HG02884 (cell line): ENCODE results near the gene CCN5.

Experiments
- ATAC-seq: cut with Tn5 transposase; IDR thresholded peaks from one replicate; pipeline ENCODE4 v1.9.1; 2021; ENCODE audit warnings: mild to moderate bottlenecking, moderate library complexity; ENCODE audit not compliant: unreplicated experiment

The CCN5 gene

DNA sequence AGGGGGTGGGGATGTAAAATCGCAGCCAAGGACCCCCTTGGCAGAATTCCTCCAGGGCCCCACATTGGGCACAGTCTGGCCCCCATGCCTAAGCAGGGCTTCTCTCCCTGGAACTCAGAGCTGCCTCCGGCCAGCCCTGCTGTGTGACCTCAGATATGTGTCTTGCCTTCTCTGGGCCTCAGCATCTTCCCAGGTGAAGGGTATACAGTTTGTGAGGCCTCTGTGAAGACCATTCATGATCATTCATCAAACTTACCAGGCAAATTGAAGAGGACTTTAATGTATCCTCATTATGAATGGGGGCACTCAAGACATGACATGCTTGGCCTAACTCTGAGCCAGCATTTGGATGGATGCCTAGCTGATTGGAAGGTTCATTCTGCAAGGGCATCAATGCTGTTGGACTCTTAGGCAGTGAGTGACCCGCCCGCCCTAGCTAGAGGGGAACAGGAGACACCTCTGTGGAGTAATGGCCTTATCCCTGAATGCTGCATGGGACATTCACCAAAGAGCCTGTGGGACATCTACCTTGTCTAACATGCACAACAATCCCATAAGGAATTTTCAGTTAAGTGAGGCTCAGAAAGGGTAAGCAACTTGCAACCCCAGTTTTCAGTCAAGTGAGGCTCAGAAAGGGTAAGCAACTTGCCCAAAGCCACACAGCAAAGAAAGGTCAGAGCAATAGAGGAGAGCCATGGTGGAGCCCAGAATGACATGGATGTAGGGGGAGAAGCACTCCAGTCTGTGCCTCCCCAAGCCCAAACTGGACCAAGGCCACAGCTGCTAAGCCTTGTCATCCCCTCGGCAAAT is 535 bp downstream of the CCN5 start:
- no peak for ATAC-seq

DNA sequence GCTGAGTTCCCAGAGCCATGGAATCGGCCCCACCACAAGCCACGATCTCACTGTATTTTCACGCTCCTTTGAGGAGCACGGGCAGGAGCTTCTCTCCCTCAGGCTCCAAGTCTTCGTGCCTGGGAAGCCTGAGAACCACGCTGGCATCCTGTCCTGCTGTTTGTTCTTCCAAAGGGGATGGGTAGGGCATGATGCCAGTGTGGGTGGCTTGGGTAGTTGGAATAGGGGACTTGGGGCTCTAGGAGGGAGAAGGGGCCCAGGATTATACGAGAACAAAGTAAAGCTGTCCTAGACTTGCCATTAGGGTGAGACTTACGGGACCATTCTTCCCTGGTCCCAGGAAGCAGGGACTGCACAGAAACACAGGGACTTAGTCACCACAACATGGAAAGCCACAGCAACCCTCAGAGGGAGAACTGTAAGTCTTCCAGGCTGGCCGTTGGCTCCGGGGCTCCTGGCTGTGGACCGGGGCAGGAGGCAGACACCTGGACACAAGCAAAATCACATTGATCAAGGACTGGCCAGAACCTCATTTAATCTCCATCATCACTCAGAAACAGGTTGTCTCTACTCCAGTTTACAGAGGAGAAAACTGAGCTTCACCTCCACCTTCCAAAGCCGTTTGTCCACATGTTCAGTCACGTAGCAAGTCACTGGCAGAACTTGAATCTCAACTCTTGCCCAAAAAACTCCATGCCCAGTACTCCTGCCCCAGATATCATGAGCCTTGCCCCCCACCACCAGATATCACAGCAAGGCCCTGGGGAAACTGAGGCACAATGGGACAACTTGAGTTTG is 1.3 kb downstream of the CCN5 start:
- no peak for ATAC-seq

DNA sequence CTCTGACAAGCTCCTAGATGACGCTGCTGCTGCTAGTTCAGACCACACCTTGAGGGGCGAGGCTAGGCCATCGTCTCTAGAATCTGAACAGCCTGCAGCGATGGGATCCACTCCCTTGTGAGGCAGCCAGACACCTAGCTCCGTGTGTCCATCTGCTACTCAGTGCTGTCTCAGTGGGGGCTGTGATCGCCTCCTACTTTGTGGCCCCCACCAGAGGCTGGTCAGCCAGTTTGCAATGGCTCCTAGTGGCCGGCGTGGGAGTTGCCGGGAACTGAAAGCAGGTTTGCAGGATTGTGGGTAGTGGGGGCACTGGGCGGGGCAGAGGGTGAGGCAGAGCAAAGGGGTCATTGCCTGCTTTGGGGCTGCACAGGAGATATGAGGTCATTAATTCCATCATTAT is 2.8 kb downstream of the CCN5 start:
- no peak for ATAC-seq

DNA sequence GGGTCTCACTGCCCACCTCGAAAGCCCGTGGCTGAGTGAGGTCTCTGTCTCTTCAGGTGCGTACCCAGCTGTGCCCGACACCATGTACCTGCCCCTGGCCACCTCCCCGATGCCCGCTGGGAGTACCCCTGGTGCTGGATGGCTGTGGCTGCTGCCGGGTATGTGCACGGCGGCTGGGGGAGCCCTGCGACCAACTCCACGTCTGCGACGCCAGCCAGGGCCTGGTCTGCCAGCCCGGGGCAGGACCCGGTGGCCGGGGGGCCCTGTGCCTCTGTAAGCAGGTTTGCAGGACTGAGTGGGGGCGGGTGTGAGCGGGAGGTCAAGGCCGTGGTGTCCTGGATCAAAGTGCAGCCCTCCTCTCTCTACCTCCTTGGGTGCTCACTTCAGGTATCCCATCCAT is 4.7 kb downstream of the CCN5 start:
- ATAC-seq: no peak

DNA sequence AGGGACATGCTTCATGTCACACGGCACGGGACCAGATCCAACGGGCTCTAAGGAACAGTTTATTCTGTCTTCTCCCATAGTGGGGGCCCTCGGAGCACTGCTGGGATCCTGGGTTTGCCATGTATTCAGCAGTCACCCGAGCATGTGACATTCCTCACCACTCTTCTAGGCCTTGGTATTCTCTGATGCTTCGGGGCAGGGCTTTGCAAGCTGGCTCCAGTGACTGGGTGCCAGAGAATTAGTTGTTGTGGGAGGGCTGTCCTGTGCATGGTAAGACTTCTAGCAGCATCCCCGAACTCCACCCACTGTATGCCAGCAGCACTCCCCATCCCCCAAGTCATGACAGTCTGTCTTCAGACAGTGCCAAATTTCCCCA is 5.4 kb downstream of the CCN5 start:
- ATAC-seq: no peak

DNA sequence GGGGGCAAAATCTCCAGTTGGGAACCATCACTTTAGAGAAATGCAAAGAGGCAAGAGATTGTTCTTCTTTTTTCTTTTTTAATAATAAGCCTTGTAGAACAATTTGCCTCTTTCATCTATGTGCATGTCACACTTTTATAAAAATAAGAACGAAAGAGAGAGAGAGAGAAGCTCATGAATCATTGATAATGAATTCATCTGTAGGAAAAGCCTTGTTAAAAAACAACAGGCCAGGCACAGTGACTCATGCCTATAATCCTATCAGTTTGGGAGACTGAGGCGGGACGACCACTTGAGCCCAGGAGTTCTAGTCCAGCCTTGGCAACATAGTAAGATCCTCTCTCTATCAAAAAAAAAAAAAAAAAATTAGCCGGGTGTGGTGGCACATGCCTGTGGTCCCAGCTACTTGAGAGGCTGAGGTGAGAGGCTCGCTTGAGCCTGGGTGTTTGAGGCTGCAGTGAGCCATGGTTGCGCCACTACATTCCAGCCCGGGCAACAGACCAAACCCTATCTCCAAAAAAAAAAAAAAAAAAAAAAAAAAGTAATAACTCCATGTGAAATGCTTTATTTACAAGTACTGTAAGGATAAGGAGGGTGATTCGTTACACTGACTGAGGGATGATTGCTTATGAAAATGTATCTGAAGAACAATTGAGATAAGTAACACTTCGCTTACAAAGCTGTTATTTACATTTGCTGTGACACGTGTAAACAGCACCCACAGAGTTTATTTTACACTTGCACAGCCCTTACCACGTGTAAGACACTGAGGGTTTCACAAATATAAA is 6.0 kb downstream of the CCN5 start:
- ATAC-seq: no peak

DNA sequence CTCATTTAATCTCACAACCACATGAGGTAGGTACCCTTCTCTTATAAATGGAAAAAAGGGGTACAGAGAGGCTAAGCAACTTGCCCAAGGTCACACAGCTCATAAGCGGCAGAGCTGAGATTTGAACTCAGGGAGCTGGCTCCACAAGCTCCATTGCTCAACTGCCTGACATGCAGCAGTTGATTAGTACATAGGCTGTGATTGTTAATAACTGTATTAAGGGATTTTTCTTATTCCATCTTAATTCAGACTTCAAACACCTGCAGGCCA is 6.6 kb downstream of the CCN5 start:
- ATAC-seq: no peak

DNA sequence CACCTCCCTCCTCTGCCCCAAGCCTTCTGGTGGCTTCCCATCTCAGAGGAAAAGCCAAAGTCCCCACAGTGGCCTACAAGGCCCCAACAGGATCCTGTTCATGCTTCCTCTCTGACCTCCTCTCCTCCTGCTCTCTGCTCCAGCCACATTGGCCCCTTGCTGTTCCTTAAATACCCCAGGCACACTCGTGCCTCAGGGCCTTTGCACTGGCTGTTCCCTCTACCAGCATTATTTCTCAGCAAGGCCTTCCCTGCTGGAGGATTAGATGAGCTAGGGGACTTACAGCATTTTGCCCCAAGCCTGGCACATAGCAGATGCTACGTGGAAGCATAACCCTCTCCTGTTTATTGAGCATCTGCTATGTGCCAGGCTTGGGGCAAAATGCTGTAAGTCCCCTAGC is 7.8 kb downstream of the CCN5 start:
- ATAC-seq: no peak

DNA sequence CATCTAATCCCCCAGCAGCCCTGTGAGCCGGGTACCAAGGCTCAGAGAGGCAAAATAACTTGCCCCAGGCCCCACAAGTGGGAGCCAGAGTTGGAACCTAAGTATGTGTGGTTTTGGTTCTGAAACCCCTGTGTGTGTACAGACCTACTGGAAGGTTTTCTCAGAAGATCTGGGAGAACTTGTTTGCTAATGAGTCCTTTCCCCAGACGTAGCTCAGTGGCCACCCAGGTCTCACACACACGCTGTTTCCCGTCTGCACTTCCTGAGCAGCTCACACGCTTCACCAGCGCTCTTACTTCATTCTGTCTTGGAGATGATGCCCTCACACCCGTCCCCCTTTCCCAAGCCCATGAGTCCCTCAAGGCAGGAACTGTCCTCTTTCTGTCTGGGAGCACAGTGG is 8.2 kb downstream of the CCN5 start:
- ATAC-seq: no peak

DNA sequence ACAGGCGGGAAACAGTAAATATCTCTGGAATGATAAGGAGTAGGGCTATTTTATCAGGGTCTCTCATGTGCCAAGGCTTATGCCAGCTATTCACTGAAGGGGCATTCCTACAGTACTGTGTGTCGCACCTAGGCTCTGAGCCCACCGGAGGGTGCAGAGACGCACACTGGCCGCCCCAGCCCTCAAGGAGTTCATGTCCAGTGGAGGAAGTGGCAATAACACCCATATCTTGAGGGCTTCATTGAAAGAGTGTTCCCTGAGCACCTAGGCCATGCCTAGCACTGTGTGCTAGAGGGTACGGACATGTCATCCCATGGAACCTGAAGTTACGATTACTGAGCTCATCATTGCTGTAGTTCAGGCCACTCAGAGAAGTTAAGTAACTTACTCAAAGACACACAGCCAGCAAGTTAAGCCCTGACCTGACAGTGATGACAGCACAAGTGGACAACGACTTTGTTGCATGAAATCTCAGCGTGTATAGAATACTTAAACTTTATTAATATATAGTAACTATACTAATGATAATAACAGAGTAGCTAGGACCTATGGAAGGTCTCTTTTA is 8.7 kb downstream of the CCN5 start:
- ATAC-seq: no peak

DNA sequence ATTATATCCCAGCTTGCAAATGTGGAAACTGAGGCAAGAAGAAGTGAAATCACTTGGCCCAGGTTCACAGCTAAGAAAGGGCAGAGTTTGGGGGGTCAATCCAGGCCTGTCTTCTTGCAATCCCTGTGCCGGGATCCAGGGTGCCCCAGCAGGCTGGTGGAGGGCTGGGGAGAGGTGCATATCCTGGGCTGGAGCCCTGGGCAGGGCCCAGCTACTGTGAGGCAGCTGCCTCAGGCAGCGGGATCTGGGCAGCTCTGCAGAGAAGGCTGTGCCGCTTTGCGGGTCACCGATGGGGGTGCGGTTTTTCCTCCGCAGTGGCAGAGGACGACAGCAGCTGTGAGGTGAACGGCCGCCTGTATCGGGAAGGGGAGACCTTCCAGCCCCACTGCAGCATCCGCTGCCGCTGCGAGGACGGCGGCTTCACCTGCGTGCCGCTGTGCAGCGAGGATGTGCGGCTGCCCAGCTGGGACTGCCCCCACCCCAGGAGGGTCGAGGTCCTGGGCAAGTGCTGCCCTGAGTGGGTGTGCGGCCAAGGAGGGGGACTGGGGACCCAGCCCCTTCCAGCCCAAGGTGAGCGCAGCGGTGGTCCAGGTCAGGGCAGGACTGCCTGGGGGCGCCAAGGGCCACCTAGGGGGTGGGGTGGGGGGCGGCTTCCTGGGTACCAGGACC is 9.4 kb downstream of the CCN5 start:
- no peak for ATAC-seq

DNA sequence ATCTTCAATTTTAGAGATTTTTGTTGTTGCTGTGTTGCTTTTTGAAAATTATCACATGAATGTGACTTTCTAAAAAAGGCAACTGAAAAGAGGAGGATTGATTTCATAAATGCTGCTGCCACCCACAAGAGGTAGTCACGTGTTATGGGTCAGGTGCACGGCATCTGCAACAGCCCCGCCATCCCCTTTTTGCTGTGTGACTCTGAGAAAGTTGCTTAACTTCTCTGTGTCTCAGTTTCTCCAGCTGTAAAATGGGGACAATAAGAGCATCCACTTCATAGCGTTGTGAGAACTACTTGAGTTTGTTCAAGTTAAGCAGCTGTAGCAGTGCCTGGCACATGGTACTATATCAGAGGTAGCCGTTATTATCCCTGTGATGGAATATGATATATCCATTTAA is 10.7 kb downstream of the CCN5 start:
- ATAC-seq: no peak

DNA sequence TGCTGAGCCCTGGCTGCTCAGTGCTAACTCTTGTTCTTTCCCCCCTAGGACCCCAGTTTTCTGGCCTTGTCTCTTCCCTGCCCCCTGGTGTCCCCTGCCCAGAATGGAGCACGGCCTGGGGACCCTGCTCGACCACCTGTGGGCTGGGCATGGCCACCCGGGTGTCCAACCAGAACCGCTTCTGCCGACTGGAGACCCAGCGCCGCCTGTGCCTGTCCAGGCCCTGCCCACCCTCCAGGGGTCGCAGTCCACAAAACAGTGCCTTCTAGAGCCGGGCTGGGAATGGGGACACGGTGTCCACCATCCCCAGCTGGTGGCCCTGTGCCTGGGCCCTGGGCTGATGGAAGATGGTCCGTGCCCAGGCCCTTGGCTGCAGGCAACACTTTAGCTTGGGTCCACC is 11.9 kb downstream of the CCN5 start:
- ATAC-seq: no peak

DNA sequence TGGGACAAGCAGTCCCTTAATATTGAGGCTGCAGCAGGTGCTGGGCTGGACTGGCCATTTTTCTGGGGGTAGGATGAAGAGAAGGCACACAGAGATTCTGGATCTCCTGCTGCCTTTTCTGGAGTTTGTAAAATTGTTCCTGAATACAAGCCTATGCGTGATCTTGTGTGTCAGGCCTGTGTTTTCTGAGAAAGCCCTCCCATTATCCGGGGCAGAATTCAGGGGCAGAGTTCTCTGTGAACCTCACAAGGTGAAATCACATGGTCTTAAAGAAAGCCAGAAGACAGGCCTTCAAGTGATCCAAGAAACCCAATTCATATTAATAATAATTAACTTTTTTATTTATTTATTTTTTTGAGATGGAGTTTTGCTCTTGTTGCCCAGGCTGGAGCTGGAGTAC is 12.5 kb downstream of the CCN5 start:
- ATAC-seq: no peak

DNA sequence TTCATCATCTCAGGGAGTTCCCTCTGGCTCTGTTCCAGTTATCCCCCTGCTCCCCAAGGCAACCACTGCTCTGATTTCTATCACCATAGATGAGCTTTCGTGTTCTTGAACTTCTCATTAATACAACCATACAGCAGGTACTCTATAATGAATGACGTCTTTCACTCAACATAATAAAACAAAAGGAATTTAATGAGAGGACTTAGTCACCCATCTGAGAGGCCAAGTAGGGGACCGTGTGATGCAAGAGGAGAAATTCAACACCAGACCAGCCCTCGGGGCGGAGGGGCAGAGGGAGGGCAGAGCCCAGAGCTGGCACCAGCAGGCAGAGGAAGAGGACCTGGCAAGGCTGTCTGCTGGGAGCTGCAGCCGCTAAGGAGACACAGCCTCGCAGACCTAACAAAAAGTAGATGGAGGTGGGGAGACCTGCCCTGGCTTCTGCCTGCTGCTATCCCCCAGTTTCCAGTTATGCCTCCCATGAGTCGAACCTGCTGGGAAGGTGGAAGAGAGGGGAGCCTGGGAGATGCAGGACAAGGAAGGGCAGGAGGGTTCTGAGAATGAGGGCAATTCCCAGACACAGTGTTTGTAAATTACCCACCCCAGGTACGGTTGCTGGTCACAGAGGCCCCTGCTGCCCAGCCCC is 13.8 kb downstream of the CCN5 start:
- no peak for ATAC-seq

DNA sequence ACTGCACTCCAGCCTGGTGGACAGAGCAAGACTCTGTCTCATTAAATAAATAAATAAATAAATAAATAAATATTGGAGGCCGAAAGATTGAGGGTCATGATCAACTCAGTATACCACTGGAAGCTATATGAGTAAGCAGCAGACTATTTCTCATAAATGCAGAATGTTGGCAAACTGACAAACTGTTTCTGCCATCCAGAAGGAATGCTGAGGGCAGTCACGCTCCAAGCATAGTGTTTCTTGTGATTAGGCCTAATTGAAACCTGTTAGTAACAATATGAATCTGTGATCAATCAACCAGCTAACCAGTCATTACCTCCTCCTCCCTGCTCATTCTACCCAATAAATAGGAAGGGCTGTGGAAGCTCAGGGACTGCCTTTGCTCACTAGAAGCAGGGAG is 15.3 kb downstream of the CCN5 start:
- ATAC-seq: no peak

DNA sequence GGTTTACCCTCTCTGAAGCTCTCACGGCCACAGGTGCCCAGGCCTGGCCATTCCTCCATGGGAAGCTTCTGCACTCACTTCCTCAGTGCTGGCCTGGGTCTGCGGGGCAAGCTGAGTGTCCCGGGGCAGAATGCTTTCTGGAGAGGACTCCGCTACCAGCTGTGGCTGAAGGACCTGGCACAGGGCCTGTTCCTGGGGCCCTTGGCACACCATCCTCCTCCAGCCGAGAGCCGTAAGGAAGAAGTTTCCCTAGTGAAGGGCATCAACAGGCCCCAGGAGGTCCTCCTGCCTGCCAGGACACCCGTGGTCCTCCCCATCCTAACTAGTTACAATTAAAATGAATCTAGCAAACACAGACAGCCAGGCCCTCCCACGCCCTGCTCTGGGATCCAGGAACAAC is 16.5 kb downstream of the CCN5 start:
- ATAC-seq: no peak

DNA sequence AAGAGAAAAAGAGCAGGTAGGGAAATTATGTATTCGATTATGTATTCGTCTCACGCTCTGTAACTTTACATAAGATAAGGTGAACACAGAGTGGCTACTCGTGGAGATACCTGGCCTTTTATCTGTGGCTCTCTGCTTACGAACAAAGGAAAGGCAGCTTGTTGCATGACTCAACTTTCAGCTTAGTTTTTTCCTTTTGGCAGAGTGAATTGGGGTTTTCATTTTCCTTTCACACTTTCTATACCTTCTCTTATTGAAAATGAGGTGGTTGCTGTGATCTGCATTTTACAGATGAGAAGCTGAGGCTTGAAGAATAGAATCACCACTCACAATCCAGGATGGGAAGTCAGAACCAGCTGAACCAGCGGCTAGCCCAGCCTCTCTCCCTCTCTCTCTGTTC is 17.2 kb downstream of the CCN5 start:
- ATAC-seq: no peak

DNA sequence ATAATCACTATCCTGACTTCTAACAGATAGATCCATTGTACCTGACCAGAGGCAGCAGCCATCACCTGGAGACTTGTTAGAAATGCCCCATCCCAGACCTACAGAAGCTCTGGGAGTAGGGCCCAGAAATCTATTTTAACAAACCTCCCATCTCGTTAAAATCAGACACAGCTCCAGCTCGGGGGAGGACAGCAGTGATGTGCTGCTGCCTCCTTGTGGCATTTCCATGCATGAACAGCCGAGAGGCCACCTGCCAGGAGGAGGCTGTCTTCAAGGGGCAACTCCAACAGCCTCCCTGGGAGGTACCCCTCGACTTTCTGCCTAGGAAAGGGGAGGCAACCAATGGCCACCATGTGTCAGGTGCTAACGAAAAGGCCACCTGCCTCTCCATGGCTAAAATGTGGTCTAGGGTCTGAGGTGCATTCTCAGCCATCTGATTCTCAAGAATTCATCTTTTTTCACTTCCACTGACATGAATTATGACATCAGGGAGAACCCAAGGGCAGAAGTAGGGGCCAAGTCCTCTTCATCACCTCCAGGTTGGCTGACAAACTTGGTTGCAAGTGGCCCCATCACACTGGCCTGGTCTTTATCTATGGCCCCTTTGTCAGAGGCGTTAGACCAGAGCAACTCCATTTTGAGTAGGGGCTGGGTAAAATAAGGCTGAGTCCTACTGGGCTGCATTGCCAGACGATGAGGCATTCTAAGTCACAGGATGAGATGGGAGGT is 18.3 kb downstream of the CCN5 start:
- no peak for ATAC-seq

DNA sequence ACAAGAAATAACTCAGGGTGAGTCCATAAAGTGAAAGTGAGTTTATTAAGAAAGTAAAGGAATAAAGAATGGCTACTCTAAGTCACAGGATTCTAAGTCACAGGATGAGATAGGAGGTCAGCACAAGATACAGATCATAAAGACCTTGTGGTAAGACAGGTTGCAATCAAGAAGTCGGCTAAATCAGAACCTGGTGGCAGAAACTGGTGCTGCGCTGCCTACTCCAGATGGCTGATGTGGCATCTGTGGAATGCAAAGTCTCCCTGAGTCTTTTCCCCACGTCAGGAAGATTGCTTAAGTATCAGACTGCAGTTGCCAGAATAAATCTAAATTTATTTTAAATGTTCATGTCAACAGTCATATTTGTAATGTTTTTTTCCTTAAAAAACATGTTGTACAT is 19.8 kb downstream of the CCN5 start:
- ATAC-seq: no peak
